ENCODE data around the gene IRAK2.

Gene IRAK2

GRCh38 chr3:10189557-10190354 lies 25.0 kb downstream of the IRAK2 start:
- peak; percentile 57 for DNase-seq (ENCODE audit: low spot score)

- peak; percentile 100 for DNase-seq (ENCODE audit: low spot score)
These were observed 28.4 kb downstream of the IRAK2 start for GRCh38 chr3:10192953-10193691.

- no peak for DNase-seq (ENCODE audit: low spot score)
These were observed 29.1 kb downstream of the IRAK2 start for GRCh38 chr3:10193692-10194327.

- DNase-seq (ENCODE audit: low spot score): no peak
These were observed 29.8 kb downstream of the IRAK2 start for GRCh38 chr3:10194328-10195071.

GRCh38 chr3:10195366-10196089 lies 30.8 kb downstream of the IRAK2 start:
- no peak for DNase-seq (ENCODE audit: low spot score)

GRCh38 chr3:10196389-10197052 lies 31.8 kb downstream of the IRAK2 start:
- no peak for DNase-seq (ENCODE audit: low spot score)

GRCh38 chr3:10198226-10198625 lies 33.5 kb downstream of the IRAK2 start:
- DNase-seq (ENCODE audit: low spot score): no peak

GRCh38 chr3:10198761-10199649 lies 34.3 kb downstream of the IRAK2 start:
- peak; percentile 97 for DNase-seq (ENCODE audit: low spot score)

- peak; percentile 45 for DNase-seq (ENCODE audit: low spot score)
These were observed 40.2 kb downstream of the IRAK2 start for GRCh38 chr3:10204921-10205320.

GRCh38 chr3:10205451-10206165 lies 40.9 kb downstream of the IRAK2 start:
- DNase-seq (ENCODE audit: low spot score): peak; percentile 98

GRCh38 chr3:10206166-10206511 lies 41.4 kb downstream of the IRAK2 start:
- no peak for DNase-seq (ENCODE audit: low spot score)

- DNase-seq (ENCODE audit: low spot score): no peak
These were observed 48.6 kb downstream of the IRAK2 start for GRCh38 chr3:10213156-10213792.

- DNase-seq (ENCODE audit: low spot score): no peak
These were observed 51.1 kb downstream of the IRAK2 start for GRCh38 chr3:10215578-10216368.

- no peak for DNase-seq (ENCODE audit: low spot score)
These were observed 52.6 kb downstream of the IRAK2 start for GRCh38 chr3:10217359-10217758.

GRCh38 chr3:10219737-10220136 lies 55.0 kb downstream of the IRAK2 start:
- no peak for DNase-seq (ENCODE audit: low spot score)

- peak; percentile 72 for DNase-seq (ENCODE audit: low spot score)
These were observed 59.2 kb downstream of the IRAK2 start for GRCh38 chr3:10223676-10224639.
